SJSA1 (cell line): ENCODE results near the gene MS4A14. TPM values are rescaled to one million over a fixed set of nuclear protein-coding genes. Genes with fewer than 3 reads are reported as not detected.
A peak's percentile ranks its signal among the peaks of the same experiment; 100 is the strongest.

Experiments
- DNase-seq, 2 experiments: peaks; one replicate each; pipeline ENCODE4 v3.0.0-alpha.2; 2015 to 2020; ENCODE audit warnings: low spot score in 2 of 2, low read depth in 1 of 2
- H3K27ac ChIP-seq: fragments of 250-450 bp; sonication (Bioruptor Pico); 2 replicates; pipeline ENCODE4 v1.5.1; 2020; ENCODE audit warnings: mild to moderate bottlenecking, moderate library complexity
- H3K27me3 ChIP-seq: fragments of 250-450 bp; sonication (Bioruptor Pico); replicated peaks from 2 replicates; pipeline ENCODE4 v1.5.1; 2020; ENCODE audit warnings: mild to moderate bottlenecking, moderate library complexity
- H3K36me3 ChIP-seq: fragments of 250-450 bp; sonication (Bioruptor Pico); 2 replicates; pipeline ENCODE4 v1.5.1; 2020; ENCODE audit warnings: mild to moderate bottlenecking
- H3K4me1 ChIP-seq: fragments of 250-450 bp; sonication (Bioruptor Pico); replicated peaks from 2 replicates; pipeline ENCODE4 v1.6.1; 2021; ENCODE audit warnings: mild to moderate bottlenecking
- H3K4me3 ChIP-seq: fragments of 250-450 bp; sonication (Bioruptor Pico); 2 replicates; pipeline ENCODE4 v1.5.1; 2020; ENCODE audit warnings: mild to moderate bottlenecking
- H3K9me3 ChIP-seq: fragments of 250-450 bp; sonication (Bioruptor Pico); replicated peaks from 2 replicates; pipeline ENCODE4 v1.5.1; 2020; ENCODE audit warnings: mild to moderate bottlenecking
- total RNA-seq: library from RNA; depleted of rRNA; stranded (reverse); fragments of >200 nt; shearing (Covaris generic); gene quantifications from 2 replicates; pipeline ENCODE4 v1.2.3, GENCODE V29; 2014

The MS4A14 gene
- total RNA-seq, 1 experiment from 2014 or later, result not detected

DNA sequence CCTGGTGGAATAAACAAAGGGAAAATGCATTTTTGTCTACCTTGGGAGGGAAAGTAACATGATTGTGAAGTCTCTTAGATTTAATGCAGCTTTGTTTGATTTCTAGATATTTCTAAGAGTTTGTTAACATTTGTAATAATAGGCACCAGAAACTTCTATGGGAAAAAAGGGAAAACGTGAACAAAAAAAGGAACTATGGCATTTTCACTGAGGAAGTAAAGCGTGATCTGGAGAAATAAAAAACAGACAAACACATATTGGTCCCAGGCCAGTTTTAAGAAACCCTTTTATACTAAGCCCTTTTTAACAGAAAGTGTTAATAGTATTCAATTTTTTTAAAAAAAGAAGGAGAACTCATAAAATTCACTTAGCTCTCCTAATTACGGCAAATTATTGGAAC lies 24.9 kb upstream of the MS4A14 start:
- peaks cover 14% of the 10 kb centered on the region for H3K4me1 ChIP-seq
- no peaks in the 10 kb centered on the region for H3K27me3 ChIP-seq
- H3K27ac ChIP-seq, result no peak overlapping the region
- no peak for DNase-seq
- no peaks in the 10 kb centered on the region for H3K9me3 ChIP-seq
- no peaks in the 10 kb centered on the region for H3K36me3 ChIP-seq
- no peak overlapping the region for H3K4me3 ChIP-seq

DNA sequence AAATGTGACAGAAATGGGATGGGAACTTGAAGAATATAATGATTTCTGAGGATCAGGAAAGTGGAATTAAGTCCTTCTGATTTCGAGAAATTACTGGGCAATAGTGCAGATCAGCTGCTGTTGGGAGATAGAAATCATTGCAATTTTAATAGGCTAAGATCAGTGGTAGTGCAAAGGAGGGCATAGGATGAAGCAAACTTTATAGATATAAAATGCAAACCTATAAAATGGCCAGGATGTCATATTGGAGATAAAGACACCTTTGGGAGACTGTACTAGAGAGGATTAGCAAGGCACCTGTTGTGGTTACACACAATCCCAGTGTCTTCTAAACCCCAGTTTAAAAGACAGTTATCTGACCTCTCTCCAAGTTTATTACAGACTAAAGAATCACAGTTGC lies 24.4 kb upstream of the MS4A14 start:
- Histone ChIP-seq H3K9me3 (no peaks in the 10 kb centered on the region), H3K27ac (no peak overlapping the region), H3K4me3 (no peak overlapping the region), H3K27me3 (no peaks in the 10 kb centered on the region), H3K4me1 (peaks cover 14% of the 10 kb centered on the region), H3K36me3 (no peaks in the 10 kb centered on the region)
- no peak for DNase-seq

DNA sequence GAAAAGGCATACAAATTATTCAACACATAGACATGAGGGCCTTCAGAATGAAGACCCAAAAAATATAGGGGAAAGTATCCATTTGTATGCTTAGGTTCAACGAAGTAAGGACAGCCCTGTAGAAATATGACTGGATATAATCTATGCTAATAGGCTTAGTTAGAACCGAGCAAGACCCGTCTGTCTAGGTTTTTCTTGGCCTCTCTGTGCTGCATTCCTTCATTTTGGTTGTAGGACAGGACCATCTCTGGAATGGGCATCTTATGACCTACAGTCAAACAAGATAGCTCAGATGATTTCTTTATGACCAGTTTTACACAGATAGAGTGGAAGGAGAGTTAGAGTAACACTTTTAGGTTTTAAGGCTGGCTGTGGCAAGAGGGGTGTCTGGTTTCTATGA lies 23.5 kb upstream of the MS4A14 start:
- peaks cover 14% of the 10 kb centered on the region for H3K4me1 ChIP-seq
- no peak overlapping the region for H3K4me3 ChIP-seq
- no peak for DNase-seq
- no peaks in the 10 kb centered on the region for H3K36me3 ChIP-seq
- no peaks in the 10 kb centered on the region for H3K9me3 ChIP-seq
- no peak overlapping the region for H3K27ac ChIP-seq
- H3K27me3 ChIP-seq, result no peaks in the 10 kb centered on the region

DNA sequence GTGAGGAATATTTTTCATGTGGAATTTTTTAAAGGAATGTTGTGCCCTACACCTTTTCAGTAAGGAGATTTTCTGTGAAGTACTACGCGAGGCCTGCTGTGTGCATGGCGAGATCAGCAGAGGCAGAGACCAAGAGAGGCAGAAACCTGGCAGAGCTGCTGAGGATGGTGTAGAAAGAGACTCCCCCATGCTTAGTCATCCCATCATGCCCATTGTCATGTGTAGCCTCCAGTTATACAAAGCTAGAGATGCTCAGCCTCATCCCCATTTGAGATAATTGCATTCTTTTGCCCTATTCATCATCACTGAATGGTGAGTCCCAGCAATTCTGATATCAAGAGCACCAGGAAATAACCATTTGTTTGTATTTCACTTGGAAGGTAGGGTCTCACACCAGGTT lies 20.9 kb upstream of the MS4A14 start:
- Histone ChIP-seq H3K27me3 (peaks cover 7% of the 10 kb centered on the region; the same call in 1 of the 2 replicates), H3K4me1 (peaks cover 13% of the 10 kb centered on the region), H3K27ac (no peak overlapping the region), H3K36me3 (no peaks in the 10 kb centered on the region), H3K4me3 (no peak overlapping the region), H3K9me3 (no peaks in the 10 kb centered on the region)
- DNase-seq, result no peak

DNA sequence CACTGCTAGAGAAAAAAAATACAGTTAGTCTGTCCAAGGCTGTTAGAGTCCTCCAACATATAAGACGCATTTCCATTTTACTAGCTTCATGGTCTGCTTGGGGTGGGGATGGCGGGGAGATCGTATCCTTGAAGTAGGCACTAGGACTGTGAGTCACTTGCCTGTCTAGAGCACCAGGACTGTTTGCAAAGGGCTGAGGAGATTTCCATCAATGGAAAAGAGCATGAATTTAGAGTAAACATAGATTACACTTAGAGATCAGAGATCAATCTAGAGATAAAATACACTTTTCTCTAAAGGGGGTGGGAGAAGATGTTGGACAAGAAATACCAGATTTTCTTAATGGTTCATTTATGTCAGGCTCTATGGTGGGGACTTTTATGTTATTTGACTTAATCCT lies 19.7 kb upstream of the MS4A14 start:
- no peaks in the 10 kb centered on the region; the same call in 1 of the 2 replicates for H3K4me1 ChIP-seq

DNA sequence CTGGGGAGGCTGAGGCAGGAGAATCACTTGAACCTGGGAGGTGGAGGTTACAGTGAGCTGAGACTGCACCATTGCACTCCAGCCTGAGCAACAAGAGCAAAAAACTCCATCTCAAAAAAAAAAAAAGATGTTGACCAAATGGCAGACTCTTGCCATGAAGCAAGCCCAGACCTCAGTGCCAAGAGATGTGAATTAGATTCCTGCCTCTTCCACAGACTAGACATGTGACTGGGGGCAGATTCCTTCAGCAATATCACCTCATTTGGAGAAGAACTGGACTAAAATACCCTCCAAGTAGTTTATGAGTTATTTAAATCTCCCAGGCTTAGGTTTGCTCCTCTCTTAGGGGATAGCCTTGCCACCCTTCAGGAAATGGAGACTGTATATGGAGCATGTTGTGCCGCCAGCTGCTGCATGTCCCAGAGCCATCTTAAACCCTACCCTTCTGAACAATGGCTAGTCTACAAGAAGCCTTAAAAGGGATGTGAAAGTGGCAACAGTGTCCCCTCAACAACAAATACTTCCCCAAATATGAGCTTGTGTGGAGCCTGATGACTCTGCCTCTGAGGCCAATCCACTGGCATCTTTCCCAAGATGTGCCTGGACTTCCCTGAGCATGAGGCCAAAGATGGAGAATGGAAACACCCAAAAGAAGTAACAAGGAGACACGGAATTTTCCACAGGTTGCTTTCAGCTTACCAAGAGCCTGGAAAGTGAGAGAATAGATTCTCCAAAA lies 18.7 kb upstream of the MS4A14 start:
- Histone ChIP-seq H3K27me3 (peaks cover 10% of the 10 kb centered on the region; the same call in 1 of the 2 replicates), H3K4me3 (no peak overlapping the region), H3K36me3 (no peaks in the 10 kb centered on the region), H3K9me3 (no peaks in the 10 kb centered on the region), H3K27ac (no peak overlapping the region), H3K4me1 (no peaks in the 10 kb centered on the region)
- no peak for DNase-seq

More for the DNA sequence above, 19.7 kb upstream of the MS4A14 start:
- Histone ChIP-seq H3K27me3 (peaks cover 10% of the 10 kb centered on the region; the same call in 1 of the 2 replicates), H3K27ac (no peak overlapping the region), H3K4me3 (no peak overlapping the region), H3K36me3 (no peaks in the 10 kb centered on the region), H3K9me3 (no peaks in the 10 kb centered on the region)
- DNase-seq, result no peak

DNA sequence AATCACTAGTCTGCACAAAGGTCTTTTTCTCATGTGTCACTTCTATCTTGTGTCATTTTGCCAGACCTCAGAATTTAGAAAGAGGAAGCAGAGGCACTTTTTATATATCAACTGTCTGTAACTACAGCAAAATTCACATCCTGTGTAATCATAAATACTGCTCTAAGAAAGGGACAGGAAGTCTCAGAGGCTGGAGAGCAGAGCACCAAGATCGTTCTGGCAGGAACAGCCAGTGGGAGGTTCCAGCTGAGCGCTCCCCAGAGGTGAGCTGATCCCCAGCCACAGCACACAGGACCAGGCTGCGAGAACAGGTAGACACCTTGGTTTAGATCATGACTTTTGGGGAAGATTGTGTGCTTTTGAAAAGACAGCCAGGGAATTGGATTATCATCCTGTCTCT lies 17.9 kb upstream of the MS4A14 start, which contains the start of gene MS4A7:
Gene MS4A7, plus strand, starts transcription at position 179 of the 400 bp plus-strand sequence. CDS start 4,610 bp downstream, outside the sequence.
- Histone ChIP-seq H3K36me3 (no peaks in the 10 kb centered on the region), H3K4me3 (no peak within 1 kb of the TSS), H3K9me3 (no peaks in the 10 kb centered on the region), H3K27ac (no peak within 1 kb of the TSS), H3K27me3 (peaks cover 10% of the 10 kb centered on the region; the same call in 1 of the 2 replicates), H3K4me1 (no peaks in the 10 kb centered on the region)
- DNase-seq, result no peak

DNA sequence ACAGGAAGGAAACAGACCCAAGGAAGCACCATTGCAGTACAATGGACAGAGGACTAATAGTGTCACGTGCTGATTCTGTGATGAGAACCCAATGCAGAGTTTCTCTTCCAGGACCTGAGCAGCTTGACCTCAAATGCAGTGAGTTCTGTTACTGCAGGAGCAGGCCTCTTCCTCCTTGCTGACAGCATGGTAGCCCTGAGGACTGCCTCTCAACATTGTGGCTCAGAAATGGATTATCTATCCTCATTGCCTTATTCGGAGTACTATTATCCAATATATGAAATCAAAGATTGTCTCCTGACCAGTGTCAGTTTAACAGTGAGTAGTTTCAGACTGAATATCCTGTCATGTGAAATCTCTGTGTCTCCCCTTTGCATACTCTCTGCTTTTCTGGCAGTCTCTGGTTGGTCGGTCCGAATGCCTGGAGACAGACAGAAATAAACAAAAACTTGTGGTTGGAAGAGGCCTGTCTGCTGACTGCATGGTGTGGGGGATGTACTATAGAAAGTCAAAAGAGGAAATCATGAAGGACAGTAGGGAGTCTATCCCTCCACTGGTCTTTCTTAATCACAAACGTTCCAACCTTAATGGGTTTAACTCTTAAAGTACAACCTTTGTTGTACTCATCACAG lies 6.9 kb upstream of the MS4A14 start:
- Histone ChIP-seq H3K9me3 (no peaks in the 10 kb centered on the region), H3K27ac (no peak overlapping the region)

DNA sequence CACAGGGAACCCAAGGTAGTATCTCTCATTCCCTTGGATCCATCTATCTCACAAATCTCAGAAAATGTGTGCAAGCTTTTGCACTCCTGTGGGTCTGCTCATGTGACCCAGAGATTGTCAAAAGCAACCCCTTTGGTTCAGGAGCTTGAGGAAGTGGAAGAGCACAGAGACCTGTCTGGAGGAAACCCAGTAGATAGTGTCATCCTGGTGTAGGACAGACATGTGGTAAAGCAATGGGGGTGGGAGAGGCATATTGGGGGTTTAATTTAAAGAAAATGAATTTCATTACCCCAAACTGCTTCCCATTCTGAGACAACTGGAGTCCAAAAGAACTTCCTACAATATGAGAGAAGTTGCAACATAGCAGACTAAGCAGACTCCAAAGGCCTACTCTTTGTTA lies 5.8 kb upstream of the MS4A14 start:
- Histone ChIP-seq H3K4me1 (no peaks in the 10 kb centered on the region), H3K27ac (no peak overlapping the region), H3K36me3 (no peaks in the 10 kb centered on the region), H3K4me3 (no peak overlapping the region), H3K27me3 (no peaks in the 10 kb centered on the region), H3K9me3 (no peaks in the 10 kb centered on the region)
- DNase-seq, result no peak

More for the DNA sequence above, 6.9 kb upstream of the MS4A14 start:
- no peak overlapping the region for H3K4me3 ChIP-seq
- no peaks in the 10 kb centered on the region for H3K4me1 ChIP-seq
- no peaks in the 10 kb centered on the region for H3K36me3 ChIP-seq
- H3K27me3 ChIP-seq, result no peaks in the 10 kb centered on the region
- DNase-seq, result peak in 1 of 2 experiments; percentile 19

DNA sequence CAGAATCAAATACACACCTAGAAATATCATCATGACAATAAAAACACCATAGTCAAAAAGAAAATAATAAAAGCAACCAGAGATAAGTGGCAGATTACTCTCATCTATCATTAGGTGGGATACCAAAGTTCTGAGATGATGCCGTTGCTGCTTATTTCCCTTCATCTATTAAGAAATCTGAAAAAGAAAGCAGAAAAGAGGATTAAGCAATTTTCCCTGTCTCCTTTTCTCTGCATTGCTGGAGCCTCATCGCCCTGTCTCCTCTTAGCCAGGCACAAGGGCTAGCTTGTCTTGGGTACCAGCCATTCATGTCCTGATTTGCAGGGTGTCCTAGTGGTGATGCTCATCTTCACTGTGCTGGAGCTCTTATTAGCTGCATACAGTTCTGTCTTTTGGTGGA lies 3.9 kb upstream of the MS4A14 start:
- no peaks in the 10 kb centered on the region for H3K4me1 ChIP-seq
- no peaks in the 10 kb centered on the region for H3K9me3 ChIP-seq
- no peak overlapping the region for H3K4me3 ChIP-seq
- DNase-seq, result no peak
- no peak overlapping the region for H3K27ac ChIP-seq
- no peaks in the 10 kb centered on the region for H3K36me3 ChIP-seq
- 0 out of 2 replicates have a peak, but pooled peaks cover 5% of the 10 kb centered on the region for H3K27me3 ChIP-seq

DNA sequence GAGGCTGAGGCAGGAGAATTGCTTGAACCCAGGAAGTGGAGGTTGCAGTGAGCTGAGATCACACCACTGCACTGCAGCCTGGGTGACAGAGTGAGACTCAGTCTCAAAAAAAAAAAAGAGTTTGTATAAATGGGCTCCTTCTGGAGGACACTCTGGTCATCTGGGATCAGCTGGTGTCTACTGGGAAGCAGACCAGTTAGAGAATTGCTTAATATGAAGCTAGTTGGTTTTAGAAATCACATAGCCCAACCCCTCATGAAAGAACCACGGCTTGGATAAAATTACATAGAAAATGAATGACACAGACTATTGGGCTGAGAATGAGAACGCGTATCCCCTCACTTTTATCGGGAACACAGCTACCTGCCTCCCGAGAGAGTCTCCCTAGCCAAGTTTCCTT lies 3.2 kb upstream of the MS4A14 start:
- Histone ChIP-seq H3K36me3 (no peaks in the 10 kb centered on the region), H3K27ac (no peak overlapping the region), H3K9me3 (no peaks in the 10 kb centered on the region), H3K27me3 (0 out of 2 replicates have a peak, but pooled peaks cover 5% of the 10 kb centered on the region), H3K4me3 (no peak overlapping the region), H3K4me1 (no peaks in the 10 kb centered on the region)
- DNase-seq, result no peak

DNA sequence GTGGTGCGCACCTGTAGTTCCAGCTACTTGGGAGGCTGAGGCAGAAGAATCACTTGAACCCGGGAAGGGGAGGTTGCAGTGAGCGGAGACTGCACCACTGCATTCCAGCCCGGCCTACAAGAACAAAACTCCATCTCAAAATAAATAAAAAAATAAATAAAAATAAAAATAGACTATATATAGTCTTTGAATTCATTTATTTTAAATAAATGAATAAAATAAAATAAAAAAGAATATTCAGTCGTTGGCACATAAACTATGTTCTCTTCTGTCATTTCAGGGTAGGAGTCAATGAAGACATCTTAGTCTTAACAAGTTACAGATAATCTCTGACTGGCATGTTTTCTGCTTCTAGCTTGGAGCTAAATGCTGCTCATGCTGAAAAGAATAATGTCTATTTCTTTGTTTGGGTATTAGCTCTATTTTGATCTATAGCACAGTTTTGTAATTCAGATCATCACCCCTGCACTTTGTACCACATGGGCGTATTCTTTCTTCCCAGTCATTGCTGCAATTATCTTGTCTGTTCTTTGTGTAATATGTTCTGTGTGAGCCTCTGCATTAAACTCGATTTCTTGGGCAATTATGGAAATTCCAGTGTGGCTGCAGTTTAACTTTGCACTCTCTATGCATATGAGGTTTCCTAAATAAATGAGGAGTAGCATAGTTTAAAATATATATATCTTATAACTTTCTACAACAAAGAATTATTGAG lies 1.4 kb upstream of the MS4A14 start:
- no peak for DNase-seq
- Histone ChIP-seq H3K36me3 (no peaks in the 10 kb centered on the region), H3K27ac (no peak overlapping the region), H3K4me1 (no peaks in the 10 kb centered on the region), H3K4me3 (no peak overlapping the region), H3K9me3 (no peaks in the 10 kb centered on the region), H3K27me3 (0 out of 2 replicates have a peak, but pooled peaks cover 5% of the 10 kb centered on the region)

DNA sequence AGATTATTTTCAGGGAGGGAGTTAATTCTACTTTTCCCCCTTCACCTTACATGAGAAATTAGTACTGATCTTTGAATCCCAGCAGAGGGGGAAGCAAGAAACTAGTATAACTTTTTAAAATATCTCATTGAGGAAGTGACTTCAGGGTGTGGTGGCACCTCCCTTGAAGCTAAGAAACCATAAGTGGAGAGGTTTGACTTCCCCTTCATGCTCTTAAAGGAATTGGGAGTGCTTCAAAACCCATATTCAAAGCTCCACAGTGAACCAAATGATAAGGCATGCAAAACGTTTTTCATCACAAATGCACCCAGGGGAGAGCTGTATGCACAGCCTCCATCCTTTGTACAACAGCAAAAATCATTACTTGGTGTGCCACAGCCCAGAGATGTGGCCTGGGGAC lies 540 bp downstream of the MS4A14 start:
- no peaks in the 10 kb centered on the region for H3K36me3 ChIP-seq

DNA sequence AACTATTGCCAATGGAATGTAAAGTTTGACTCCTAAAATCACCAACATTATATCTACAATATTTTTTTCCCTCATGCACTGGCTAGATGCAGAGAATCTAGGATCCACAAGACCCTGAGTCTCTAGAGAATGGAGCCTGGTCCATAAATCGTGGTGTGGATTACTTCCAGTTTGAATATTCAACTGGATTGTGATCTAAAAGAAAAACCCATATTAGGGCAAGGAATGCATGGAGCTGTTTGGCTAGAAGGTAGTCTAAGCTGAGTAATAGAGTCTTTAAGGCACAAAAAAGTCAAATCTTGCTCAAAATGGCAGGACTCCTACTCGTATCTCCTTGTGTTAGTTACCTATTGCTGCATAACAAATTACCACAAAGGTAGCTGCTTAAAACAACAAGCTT lies 23.8 kb downstream of the MS4A14 start:
- H3K9me3 ChIP-seq, result no peaks in the 10 kb centered on the region
- H3K4me1 ChIP-seq, result no peaks in the 10 kb centered on the region
- no peak overlapping the region for H3K27ac ChIP-seq
- no peaks in the 10 kb centered on the region for H3K36me3 ChIP-seq
- no peak for DNase-seq
- no peaks in the 10 kb centered on the region for H3K27me3 ChIP-seq
- H3K4me3 ChIP-seq, result no peak overlapping the region

More for the DNA sequence above, 540 bp downstream of the MS4A14 start:
- Histone ChIP-seq H3K9me3 (no peaks in the 10 kb centered on the region), H3K27me3 (0 out of 2 replicates have a peak, but pooled peaks cover 5% of the 10 kb centered on the region), H3K4me3 (no peak overlapping the region), H3K4me1 (no peaks in the 10 kb centered on the region), H3K27ac (no peak overlapping the region)
- no peak for DNase-seq
